Breast epithelium (tissue), 3 donors: ENCODE results near the gene AURKA.

ENCODE experiments used
- POLR2AphosphoS5 ChIP-seq, 3 donors: sonication (generic); formaldehyde crosslinking; IDR thresholded peaks; one replicate each; pipeline ENCODE4 v1.6.1; 2017; ENCODE audit warnings: antibody characterized with exemption in 3 of 3
- TF ChIP-seq, protein P1 (sequence below), 3 donors: fragments of 450-650 bp; IDR thresholded peaks; one replicate each; pipeline ENCODE4 v1.5.1; 2016 to 2017; ENCODE audit warnings: antibody characterized with exemption in 3 of 3, mild to moderate bottlenecking in 3 of 3, moderate library complexity in 3 of 3

DNA sequence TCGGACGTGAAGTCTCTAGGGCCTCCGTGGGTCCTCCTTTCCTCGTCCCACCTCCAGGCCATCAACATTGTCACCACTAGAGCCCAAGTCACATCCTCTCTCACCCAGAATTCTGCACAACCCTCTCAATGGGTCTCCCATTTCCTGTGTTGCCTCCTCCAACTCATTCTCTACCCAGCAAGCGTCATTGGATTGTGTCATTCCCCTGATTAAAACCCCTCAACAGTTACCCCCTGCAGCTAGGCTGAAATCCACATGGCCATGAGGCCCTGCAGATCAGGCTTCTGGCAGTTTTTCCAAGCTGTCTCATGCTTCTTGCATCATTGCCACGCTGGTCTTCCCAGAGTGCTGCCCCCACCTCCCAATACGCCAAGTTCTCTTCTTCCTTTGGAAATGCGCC lies 46.1 kb downstream of the AURKA start:
- TF ChIP-seq, protein P1, sequence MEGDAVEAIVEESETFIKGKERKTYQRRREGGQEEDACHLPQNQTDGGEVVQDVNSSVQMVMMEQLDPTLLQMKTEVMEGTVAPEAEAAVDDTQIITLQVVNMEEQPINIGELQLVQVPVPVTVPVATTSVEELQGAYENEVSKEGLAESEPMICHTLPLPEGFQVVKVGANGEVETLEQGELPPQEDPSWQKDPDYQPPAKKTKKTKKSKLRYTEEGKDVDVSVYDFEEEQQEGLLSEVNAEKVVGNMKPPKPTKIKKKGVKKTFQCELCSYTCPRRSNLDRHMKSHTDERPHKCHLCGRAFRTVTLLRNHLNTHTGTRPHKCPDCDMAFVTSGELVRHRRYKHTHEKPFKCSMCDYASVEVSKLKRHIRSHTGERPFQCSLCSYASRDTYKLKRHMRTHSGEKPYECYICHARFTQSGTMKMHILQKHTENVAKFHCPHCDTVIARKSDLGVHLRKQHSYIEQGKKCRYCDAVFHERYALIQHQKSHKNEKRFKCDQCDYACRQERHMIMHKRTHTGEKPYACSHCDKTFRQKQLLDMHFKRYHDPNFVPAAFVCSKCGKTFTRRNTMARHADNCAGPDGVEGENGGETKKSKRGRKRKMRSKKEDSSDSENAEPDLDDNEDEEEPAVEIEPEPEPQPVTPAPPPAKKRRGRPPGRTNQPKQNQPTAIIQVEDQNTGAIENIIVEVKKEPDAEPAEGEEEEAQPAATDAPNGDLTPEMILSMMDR (IDR thresholded peaks at IDR 0.05), result no peak
- TF ChIP-seq POLR2AphosphoS5 (IDR thresholded peaks at IDR 0.05), result no peak
